SK-N-MC (cell line): ENCODE measurements around the gene IL1RN.

ENCODE experiments used
- EZH2 ChIP-seq: fragments of 200-600 bp; sonication (generic); IDR thresholded peaks from one replicate; pipeline ENCODE4 v1.6.1; 2017; ENCODE audit warnings: antibody characterized with exemption
- FOXP2 ChIP-seq: optimal IDR thresholded peaks from 2 replicates; pipeline ENCODE3; 2011; ENCODE audit warnings: mild to moderate bottlenecking, moderate library complexity; ENCODE audit not compliant: insufficient read depth; ENCODE audit errors: extremely low read length, control extremely low read depth
- POLR2AphosphoS5 ChIP-seq: IDR thresholded peaks from 2 replicates; pipeline ENCODE4 v1.6.1; 2012; ENCODE audit warnings: mild to moderate bottlenecking, low read depth, low read length, borderline replicate concordance

DNA sequence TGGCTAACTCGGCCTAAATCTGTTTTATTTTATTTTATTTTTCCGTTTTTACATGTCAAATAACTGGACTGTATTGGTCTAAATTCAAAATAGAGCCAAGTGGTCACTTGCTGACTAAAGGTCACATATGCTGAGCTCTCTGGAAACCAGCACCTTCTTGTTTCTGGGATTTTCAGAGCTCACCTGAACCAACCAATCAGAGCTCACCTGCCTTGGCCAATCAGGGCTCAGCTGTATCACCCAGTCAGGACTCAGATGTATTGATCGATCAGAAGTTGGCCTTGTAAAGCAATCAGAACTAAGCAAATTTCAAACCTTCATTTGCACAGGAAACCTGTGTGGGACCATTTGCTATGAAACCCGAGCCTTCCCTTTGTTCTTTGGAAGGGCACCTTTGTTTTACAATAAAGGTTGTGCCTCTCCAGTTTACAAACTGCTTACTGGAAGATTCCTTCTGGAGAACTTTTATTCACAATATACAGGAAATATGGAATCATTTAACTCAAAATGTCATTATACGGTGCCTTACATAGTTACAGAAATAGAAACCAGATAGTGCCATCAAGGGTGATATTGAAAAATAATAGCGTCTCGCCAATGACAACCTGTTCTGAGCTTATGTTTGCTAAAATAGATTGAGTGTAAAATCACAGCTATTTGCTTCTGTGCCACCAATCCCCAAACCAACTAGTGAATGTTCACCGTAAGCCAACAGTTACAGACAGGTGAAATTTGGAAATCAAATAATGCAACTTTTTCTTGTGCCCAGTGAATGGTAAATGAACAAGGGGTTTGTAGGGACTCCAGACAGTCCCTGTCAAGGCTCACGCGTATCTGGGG is 29.1 kb downstream of the IL1RN start:
- TF ChIP-seq POLR2AphosphoS5 (no peak), EZH2 (no peak), FOXP2 (no peak)
